KMS-11 (cell line): ENCODE results near the gene NFIB.

Source experiments
- H2AFZ ChIP-seq: fragments of 200-600 bp; sonication (generic); 2 replicates; pipeline ENCODE4 v1.6.1; 2016; ENCODE audit warnings: antibody characterized with exemption, mixed run types, low read depth
- H3K27ac ChIP-seq: fragments of 200-600 bp; sonication (generic); 2 replicates; pipeline ENCODE4 v1.6.1; 2016; ENCODE audit warnings: mild to moderate bottlenecking, mixed run types
- H3K27me3 ChIP-seq: fragments of 200-600 bp; sonication (generic); 2 replicates; pipeline ENCODE4 v1.6.1; 2017; ENCODE audit warnings: mild to moderate bottlenecking, low read depth, mixed run types, moderate library complexity; ENCODE audit not compliant: insufficient read depth
- H3K36me3 ChIP-seq: fragments of 200-600 bp; sonication (generic); 2 replicates; pipeline ENCODE4 v1.6.1; 2017; ENCODE audit warnings: mild to moderate bottlenecking, mixed run types; ENCODE audit not compliant: insufficient read depth
- H3K4me1 ChIP-seq: fragments of 200-600 bp; sonication (generic); 2 replicates; pipeline ENCODE4 v1.6.1; 2016; ENCODE audit warnings: mild to moderate bottlenecking, low read depth, mixed run types; ENCODE audit not compliant: poor library complexity, severe bottlenecking
- H3K4me2 ChIP-seq: fragments of 200-600 bp; sonication (generic); 2 replicates; pipeline ENCODE4 v1.7.0; 2016; ENCODE audit warnings: mild to moderate bottlenecking, mixed run types
- H3K4me3 ChIP-seq: fragments of 200-600 bp; sonication (generic); IDR thresholded peaks from 2 replicates; pipeline ENCODE4 v1.6.1; 2017; ENCODE audit warnings: low read depth, low read length, mixed read lengths; ENCODE audit not compliant: insufficient read depth
- H3K79me2 ChIP-seq: fragments of 200-600 bp; sonication (generic); 2 replicates; pipeline ENCODE4 v1.6.1; 2016; ENCODE audit warnings: low read depth, mixed run types; ENCODE audit not compliant: insufficient read depth
- H3K9ac ChIP-seq: fragments of 200-600 bp; sonication (generic); 2 replicates; pipeline ENCODE4 v1.6.1; 2016; ENCODE audit warnings: mild to moderate bottlenecking, mixed run types
- H4K20me1 ChIP-seq: fragments of 200-600 bp; sonication (generic); 2 replicates; pipeline ENCODE4 v1.6.1; 2016; ENCODE audit warnings: mild to moderate bottlenecking, mixed run types; ENCODE audit not compliant: insufficient read depth
- TF ChIP-seq, protein P1 (sequence below): fragments of 200-600 bp; sonication (generic); conservative IDR thresholded peaks from 2 replicates; pipeline ENCODE4 v1.6.1; 2017; ENCODE audit warnings: low read depth, mild to moderate bottlenecking, antibody characterized with exemption, low read length, moderate library complexity, mixed read lengths

NFIB gene

DNA sequence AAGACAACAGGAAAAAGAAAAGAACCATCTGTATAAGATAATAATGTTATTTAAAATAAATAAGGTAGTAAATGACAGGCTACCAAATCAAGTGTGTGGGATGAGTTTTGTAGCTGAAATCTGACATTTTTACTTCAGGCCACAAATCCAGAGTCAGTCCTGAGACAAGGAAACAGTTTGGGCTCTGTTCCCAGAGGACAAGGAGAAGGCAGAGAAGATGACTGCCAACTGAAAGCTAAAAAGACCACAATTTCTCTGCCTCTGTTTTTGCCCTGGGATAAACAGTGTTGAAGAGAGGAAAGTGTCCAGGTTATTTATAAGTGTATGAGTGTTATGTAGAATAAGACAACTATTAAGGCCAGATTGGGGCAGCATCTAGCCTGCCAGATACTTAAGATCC, 180.5 kb downstream of the NFIB start:
- H3K4me2 ChIP-seq: no peak overlapping the region
- no peaks in the 10 kb centered on the region for H4K20me1 ChIP-seq
- H3K79me2 ChIP-seq: no peaks in the 10 kb centered on the region
- no peaks in the 10 kb centered on the region for H3K27me3 ChIP-seq
- no peaks in the 10 kb centered on the region; the same call in 1 of the 2 replicates for H3K36me3 ChIP-seq
- no peak overlapping the region for H3K27ac ChIP-seq
- H3K4me1 ChIP-seq: no peaks in the 10 kb centered on the region
- H3K9ac ChIP-seq: no peak overlapping the region
- TF ChIP-seq, protein P1, sequence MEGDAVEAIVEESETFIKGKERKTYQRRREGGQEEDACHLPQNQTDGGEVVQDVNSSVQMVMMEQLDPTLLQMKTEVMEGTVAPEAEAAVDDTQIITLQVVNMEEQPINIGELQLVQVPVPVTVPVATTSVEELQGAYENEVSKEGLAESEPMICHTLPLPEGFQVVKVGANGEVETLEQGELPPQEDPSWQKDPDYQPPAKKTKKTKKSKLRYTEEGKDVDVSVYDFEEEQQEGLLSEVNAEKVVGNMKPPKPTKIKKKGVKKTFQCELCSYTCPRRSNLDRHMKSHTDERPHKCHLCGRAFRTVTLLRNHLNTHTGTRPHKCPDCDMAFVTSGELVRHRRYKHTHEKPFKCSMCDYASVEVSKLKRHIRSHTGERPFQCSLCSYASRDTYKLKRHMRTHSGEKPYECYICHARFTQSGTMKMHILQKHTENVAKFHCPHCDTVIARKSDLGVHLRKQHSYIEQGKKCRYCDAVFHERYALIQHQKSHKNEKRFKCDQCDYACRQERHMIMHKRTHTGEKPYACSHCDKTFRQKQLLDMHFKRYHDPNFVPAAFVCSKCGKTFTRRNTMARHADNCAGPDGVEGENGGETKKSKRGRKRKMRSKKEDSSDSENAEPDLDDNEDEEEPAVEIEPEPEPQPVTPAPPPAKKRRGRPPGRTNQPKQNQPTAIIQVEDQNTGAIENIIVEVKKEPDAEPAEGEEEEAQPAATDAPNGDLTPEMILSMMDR: no peak
- H2AFZ ChIP-seq: no peak overlapping the region
- H3K4me3 ChIP-seq: no peak overlapping the region

DNA sequence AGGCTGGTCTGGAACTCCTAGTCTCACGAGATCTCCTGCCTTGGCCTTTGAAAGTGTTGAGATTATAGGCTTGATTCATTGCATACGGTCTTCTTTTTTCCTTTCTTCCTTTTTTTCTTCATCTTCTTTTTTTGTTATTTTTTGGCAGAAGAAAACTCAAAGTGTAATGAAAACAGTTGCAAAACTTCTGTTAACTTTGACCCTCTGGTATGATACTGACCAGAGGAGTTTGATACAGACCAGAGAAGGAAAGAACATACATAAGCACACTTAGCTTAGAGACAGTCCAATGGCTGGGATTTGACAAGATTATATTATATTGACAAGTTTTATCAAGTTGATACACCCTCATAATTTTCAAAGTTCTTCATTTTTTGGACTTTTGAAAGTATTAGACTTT, 181.2 kb downstream of the NFIB start:
- Histone ChIP-seq H3K4me3 (no peak overlapping the region), H2AFZ (no peak overlapping the region), H3K4me2 (no peak overlapping the region), H3K27ac (no peak overlapping the region), H3K27me3 (no peaks in the 10 kb centered on the region), H3K9ac (no peak overlapping the region), H3K4me1 (no peaks in the 10 kb centered on the region), H4K20me1 (no peaks in the 10 kb centered on the region), H3K79me2 (no peaks in the 10 kb centered on the region), H3K36me3 (no peaks in the 10 kb centered on the region; the same call in 1 of the 2 replicates)
- TF ChIP-seq, protein P1: no peak

DNA sequence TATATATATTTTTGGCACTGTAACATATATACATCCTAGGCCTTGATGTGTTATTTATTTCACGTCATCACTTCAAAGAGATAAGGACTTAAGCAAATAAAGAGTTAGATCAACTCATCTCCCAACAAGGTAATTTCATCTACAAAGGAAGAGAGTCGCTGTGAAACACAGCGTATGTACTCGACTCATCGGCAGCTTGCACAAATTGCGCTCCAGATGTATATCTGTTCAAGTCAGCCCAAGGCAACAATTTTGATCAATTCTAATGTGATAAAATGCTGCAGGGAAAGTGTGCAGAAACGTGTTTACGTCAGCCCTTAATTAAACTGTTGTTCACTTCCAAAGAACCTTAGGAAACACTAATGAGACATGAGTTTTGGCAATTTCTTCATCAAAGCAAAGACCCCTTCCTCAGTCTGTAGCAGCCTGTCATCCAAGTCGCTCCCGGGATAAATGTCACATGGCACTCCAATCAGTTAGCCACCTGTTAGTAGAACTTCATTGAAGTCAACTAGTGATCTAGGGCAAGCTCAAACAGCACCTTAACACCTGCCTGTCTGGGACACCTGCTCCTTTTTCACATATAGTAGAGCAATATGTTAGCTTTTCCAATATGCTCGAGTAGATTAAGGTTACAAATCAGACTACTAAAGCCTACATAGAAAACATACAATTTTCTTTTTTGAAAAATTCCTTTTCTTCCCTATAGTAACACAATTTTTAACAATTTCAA, 182.4 kb downstream of the NFIB start:
- Histone ChIP-seq H3K27ac (no peak overlapping the region), H2AFZ (no peak overlapping the region), H3K9ac (no peak overlapping the region), H3K27me3 (no peaks in the 10 kb centered on the region), H3K4me1 (no peaks in the 10 kb centered on the region), H3K79me2 (no peaks in the 10 kb centered on the region), H3K36me3 (no peaks in the 10 kb centered on the region; the same call in 1 of the 2 replicates), H4K20me1 (no peaks in the 10 kb centered on the region), H3K4me3 (no peak overlapping the region), H3K4me2 (no peak overlapping the region)
- TF ChIP-seq, protein P1: no peak

DNA sequence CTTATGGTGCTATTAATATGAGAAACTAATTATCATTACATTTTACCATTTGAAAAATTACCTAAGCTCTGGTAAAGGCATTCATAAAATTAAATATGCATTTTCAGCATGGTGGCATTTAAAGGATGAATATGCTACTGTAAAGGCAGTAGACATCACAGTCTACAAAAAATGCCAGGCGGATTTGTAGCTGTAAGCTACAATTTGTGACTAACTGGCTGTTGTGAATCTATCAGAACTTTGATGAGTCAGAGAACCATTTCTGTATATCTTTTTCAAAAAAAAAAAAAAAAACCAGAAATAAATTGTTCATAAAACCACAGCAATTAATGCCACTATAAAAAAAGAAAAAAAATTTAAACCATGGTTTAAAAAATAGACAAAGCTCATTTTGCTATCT, 186.3 kb downstream of the NFIB start:
- Histone ChIP-seq H3K4me1 (no peaks in the 10 kb centered on the region), H3K4me2 (no peak overlapping the region), H3K79me2 (no peaks in the 10 kb centered on the region), H2AFZ (no peak overlapping the region), H3K4me3 (no peak overlapping the region), H3K27ac (no peak overlapping the region), H4K20me1 (no peaks in the 10 kb centered on the region), H3K9ac (no peak overlapping the region), H3K36me3 (no peaks in the 10 kb centered on the region), H3K27me3 (no peaks in the 10 kb centered on the region)
- TF ChIP-seq, protein P1: no peak
